ENCODE measurements around the gene PDE12. TPM values are rescaled to one million over a fixed set of nuclear protein-coding genes. Genes with fewer than 3 reads are reported as not detected.

Gene PDE12
- total and polyA plus RNA-seq, 2 of the 13 experiments (the other 11 are each of a cell fraction or from before 2014, with no cell fraction given) = 9.0 to 17.8 TPM

- TF ChIP-seq ZNF318 (CRISPR knock-in tag; IDR thresholded peaks at IDR 0.05) (peak; percentile 10; the same call in 1 of the 2 replicates), SRSF1 (optimal IDR thresholded peaks at IDR 0.05; ENCODE audit: low read depth, low read length) (peak; percentile 89), PBX2 (CRISPR knock-in tag; IDR thresholded peaks at IDR 0.05) (no peak), PAX8 (CRISPR knock-in tag; IDR thresholded peaks at IDR 0.05; ENCODE audit: borderline replicate concordance) (peak; percentile 67; the same call in 1 of the 2 replicates), REPIN1 (CRISPR knock-in tag; IDR thresholded peaks at IDR 0.05; ENCODE audit: borderline replicate concordance, low read depth) (peak; percentile 99), ZNF281 (CRISPR knock-in tag; IDR thresholded peaks at IDR 0.05; ENCODE audit: borderline replicate concordance) (peak; percentile 65; the same call in 1 of the 2 replicates), ZNF253 (CRISPR knock-in tag; IDR thresholded peaks at IDR 0.05; ENCODE audit: borderline replicate concordance) (no peak; the same call in 1 of the 2 replicates), ZNF331 (CRISPR knock-in tag; IDR thresholded peaks at IDR 0.05) (peak; percentile 84), GATAD2A (CRISPR knock-in tag; IDR thresholded peaks at IDR 0.05) (peak; percentile 72), HDAC2 (CRISPR knock-in tag; IDR thresholded peaks at IDR 0.05) (peak; percentile 77), ESRRA (CRISPR knock-in tag; IDR thresholded peaks at IDR 0.05; ENCODE audit: low read depth) (peak; percentile 60), CAMTA2 (CRISPR knock-in tag; IDR thresholded peaks at IDR 0.05; ENCODE audit: borderline replicate concordance) (no peak)
Measured at GRCh38 chr3:57555738-57556458, at the start of gene PDE12 (continued).

Data from HepG2 (cell line).